Retinal pigment epithelial cell (primary cell): ENCODE results near the gene STRIP1.

Experiments used
- DNase-seq: peaks from one replicate; pipeline ENCODE4 v3.0.0-alpha.2; 2010; ENCODE audit warnings: low read depth
- H3K4me3 ChIP-seq: 2 replicates; pipeline ENCODE4 v1.5.1; 2011; ENCODE audit warnings: mild to moderate bottlenecking, low read length, control low read depth, moderate library complexity
- TF ChIP-seq, protein P1 (sequence below): conservative IDR thresholded peaks from 2 replicates; pipeline ENCODE4 v1.5.1; 2011; ENCODE audit warnings: low read depth, low read length, control low read depth, inconsistent platforms

The STRIP1 gene

DNA sequence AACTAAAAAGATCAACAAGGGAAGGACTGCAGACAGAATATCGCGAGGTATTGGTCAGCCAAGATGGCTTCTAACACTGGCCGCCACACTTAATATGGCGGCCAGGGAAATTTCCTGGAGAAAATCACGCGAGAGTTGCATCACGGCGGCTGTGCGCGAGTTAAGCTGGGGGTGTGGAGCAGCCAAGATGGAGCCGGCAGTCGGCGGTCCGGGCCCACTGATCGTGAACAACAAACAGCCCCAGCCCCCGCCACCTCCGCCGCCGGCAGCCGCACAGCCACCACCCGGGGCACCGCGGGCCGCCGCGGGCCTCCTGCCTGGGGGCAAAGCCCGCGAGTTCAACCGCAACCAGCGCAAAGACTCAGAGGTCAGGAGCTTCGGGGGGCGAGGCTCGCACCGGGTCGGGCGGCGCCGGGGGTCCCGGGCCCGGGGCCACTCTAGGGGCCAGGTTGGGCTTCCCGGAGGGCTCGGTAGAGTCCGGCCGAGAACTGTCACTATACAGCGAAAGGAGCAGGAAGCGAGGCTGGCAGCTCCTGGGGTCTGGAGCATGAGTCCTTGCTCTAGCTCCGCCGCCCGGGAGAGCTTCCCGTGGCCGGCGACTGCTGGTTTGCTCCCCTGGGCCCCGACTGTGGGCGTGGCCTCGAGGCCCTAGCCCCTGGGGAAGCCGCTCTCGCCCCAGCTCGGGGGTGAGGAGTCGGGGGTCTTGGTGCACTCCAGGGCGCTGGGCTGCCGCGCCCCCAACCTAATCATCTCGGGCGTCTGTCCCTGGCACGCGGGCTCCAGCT is at the start of gene STRIP1:
STRIP1 (plus strand) TSS at position 174 of the 785 bp plus-strand sequence; CDS start at position 188, 14 bp downstream.
- TF ChIP-seq, protein P1, sequence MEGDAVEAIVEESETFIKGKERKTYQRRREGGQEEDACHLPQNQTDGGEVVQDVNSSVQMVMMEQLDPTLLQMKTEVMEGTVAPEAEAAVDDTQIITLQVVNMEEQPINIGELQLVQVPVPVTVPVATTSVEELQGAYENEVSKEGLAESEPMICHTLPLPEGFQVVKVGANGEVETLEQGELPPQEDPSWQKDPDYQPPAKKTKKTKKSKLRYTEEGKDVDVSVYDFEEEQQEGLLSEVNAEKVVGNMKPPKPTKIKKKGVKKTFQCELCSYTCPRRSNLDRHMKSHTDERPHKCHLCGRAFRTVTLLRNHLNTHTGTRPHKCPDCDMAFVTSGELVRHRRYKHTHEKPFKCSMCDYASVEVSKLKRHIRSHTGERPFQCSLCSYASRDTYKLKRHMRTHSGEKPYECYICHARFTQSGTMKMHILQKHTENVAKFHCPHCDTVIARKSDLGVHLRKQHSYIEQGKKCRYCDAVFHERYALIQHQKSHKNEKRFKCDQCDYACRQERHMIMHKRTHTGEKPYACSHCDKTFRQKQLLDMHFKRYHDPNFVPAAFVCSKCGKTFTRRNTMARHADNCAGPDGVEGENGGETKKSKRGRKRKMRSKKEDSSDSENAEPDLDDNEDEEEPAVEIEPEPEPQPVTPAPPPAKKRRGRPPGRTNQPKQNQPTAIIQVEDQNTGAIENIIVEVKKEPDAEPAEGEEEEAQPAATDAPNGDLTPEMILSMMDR = no peak
- DNase-seq = peak; percentile 79
- H3K4me3 ChIP-seq = peak within 1 kb of the TSS; percentile 77

DNA sequence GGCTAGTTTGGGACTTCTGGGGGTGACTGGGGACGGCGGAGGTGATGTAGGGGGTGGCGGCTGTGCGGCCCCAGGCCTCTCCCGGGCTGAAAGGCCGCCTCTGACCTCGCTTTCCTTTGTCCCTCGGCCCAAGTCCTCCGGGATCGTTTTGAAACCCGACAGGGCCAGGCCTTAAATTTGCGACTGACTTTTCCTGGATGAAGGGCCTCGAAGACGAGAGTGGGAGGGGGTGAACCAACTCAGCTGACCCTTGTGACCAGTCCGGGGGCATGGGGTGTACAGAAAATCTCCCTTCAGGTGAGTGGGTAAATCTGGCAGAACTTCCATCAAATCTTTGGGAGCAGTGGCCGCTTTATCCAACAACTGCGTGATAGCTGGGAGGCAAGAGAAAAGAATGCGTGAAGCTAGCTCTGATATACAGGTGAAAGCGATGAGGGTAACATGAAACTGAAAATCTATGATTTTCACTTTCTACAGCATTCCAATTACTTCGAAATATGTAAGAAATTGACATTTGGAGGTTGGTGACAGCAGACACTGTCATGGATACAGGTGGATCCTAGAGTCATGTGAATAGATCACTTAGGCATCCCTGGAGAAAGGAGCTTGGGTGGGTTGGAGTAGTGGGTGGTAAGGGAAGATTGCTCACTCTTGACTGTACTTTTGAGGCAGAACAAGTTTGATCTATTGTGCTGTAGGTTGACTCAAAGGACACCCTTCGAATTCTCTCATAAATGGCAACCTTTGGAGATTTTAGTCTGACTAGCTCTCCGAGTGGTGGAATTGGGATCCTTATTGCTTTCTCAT is 49.0 kb upstream of the STRIP1 start:
- DNase-seq = no peak
- H3K4me3 ChIP-seq = peak overlapping the region; percentile 91

DNA sequence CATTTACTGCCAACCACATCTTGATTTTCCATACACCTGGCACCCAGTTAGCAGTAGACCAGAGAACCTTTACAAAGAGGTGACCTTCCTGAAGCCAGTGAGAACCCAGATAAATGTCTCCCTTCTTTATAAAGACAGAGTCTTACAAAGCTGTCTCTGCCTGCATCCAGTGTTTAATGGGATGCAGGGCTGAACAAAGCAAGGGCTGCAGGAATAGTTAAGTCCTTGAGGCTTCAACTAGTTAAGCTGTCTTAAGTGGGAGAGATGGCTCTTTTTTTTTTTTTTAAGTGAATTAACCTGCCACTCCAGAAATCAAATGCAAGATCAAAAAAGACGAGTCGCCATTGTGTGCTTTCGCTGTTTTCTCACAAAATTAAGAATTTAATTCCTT is 48.4 kb upstream of the STRIP1 start:
- peak overlapping the region; percentile 91 for H3K4me3 ChIP-seq
- DNase-seq = no peak
- TF ChIP-seq, protein P1 = no peak

More for the DNA sequence above, 49.0 kb upstream of the STRIP1 start:
- TF ChIP-seq, protein P1 = no peak

DNA sequence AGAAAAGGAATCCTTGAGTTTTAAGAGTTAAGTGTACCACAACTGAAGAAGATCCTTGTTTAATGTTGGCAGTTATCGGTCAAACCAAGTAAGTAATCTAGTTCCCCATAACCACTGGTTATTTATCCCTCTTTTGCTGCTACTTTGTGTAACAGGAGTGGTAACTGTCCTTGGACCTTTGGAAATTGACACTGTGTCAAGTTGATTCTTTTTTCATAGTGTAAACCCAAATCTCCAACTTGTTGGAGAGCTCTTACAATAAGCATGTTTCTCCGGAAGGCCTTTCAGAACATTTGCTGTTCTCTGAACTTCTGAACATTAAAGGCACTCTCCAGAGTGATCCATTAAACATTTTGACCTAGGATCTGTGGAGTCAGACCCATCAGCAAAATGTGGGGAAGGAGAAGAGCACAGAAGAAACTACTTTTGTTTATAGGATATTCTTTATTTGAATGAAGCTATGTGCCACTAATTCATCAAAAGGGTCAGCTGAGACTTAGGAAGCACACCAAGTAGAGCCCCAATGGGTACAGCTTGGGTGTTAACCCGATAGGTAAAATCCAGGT is 46.0 kb upstream of the STRIP1 start:
- TF ChIP-seq, protein P1 = no peak
- no peak for DNase-seq
- no peak overlapping the region for H3K4me3 ChIP-seq

GRCh38 chr1:109989506-109990301 is 44.7 kb upstream of the STRIP1 start:
- DNase-seq = no peak
- TF ChIP-seq, protein P1 = no peak
- H3K4me3 ChIP-seq = no peak overlapping the region

- no peak for DNase-seq
- no peak overlapping the region for H3K4me3 ChIP-seq
- TF ChIP-seq, protein P1 = no peak
Observed at GRCh38 chr1:109990302-109990653, 44.1 kb upstream of the STRIP1 start.
